HG02970 (cell line): ENCODE measurements around the gene SLC38A5.
"Not testable (repeated sequence)": the region's sequence is repeated elsewhere in the genome, so short reads cannot be mapped to it uniquely, and the experiment has no call there.

Experiments used
- ATAC-seq: cut with Tn5 transposase; IDR thresholded peaks from one replicate; pipeline ENCODE4 v1.9.1; 2021; ENCODE audit warnings: mild to moderate bottlenecking, moderate library complexity, moderate number of reproducible peaks; ENCODE audit not compliant: unreplicated experiment, low FRiP score

SLC38A5 gene

DNA sequence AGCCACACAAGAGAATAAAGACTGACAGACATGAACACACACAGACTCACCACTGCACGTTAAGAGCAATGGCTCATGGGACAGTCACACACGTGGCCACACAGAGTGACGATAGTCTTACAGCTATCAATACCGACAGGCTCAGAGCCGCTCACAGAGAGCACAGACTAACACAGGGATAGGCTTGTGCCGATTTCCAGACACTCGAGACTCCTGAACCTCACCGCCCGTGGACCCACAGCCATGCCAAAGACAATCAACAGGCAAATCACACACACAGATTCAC is 716 bp upstream of the SLC38A5 start:
- ATAC-seq: no peak

- ATAC-seq: no peak
Measured at GRCh38 chrX:48468693-48469691, 1.1 kb downstream of the SLC38A5 start.

DNA sequence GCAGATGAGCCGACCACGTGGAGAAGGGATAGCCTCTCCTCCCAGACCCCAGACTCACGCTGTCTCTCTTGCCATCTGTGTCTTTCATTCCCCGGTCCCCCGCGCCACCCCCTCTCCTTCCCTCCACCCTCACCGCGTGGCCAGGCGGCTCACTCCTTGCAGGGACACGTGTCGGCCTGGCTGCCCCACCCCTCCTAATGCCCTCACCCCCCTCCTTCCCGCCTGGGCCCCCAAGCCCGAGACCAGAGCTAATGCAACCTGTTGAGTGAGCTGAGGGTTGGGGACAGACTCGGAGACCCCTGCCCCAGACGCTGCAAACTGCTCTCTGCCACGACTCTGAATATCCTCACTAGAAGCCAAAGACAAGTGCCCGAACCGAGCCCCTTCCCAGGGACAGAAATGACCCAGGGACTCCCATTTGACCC is 1.8 kb downstream of the SLC38A5 start:
- no peak for ATAC-seq

DNA sequence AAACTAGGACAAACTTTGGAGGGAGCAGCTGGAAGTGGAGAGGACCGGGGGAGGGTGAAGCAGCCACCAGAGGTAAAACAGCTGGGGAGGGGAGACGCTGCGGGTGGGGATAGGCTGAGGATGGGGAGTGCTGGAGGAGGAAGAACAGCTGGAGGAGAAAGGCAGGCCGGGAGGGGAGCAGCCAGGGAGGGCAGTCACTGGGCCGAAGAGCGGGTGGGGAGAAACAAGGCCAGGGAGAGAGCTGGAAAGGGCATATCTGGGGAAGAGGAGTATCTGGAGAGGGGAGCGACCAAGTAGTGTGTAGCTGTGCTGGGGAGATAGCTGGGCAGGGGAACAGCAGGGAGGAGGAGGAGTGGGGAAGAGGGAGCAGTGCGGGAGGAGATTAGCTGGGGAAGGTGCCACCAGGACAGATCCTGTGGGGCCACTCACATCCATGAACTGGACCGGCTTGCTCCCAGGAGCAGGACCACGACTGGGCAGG is 2.7 kb downstream of the SLC38A5 start:
- no peak for ATAC-seq

- no peak for ATAC-seq
Measured at GRCh38 chrX:48466696-48467095, 3.4 kb downstream of the SLC38A5 start.

GRCh38 chrX:48465336-48465933 is 4.6 kb downstream of the SLC38A5 start:
- no peak for ATAC-seq

DNA sequence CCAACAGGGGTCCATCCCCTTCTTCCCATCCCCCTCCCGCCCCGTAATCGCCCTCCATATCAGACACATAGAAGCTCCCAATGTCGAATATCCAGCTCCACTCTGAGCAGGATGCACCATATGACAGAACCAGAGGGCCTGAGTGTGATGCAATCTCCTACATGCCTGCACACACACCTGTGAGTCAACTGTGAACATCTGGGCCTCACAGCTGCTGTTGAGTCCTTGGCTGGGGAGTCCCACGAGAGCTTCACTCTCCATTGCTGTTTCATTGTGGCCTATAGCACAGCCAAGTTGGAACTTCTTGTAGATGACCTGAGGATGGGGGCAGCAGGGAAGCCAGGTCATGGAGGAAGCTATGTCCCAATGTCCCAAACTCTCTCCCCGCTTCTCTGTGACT is 8.2 kb downstream of the SLC38A5 start:
- no peak for ATAC-seq

DNA sequence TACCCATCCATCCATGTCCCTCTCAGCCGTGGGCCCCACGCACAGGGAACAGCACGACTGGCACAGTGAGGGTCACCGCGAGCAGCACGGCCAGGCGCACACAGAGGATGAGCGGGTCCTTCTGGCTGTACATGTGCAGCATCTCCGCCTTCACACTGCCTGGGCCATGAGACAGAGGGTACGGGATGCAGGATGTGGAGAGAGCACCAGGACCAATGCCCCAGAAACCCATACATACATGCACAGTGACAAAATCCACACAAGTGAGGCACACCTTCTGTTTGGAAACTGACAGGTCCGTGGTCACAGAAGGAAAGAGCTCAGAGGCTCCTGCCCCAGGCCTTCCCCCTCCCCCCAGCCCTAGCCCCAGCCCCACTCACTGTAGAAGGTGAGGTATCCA is 9.5 kb downstream of the SLC38A5 start:
- ATAC-seq: no peak

DNA sequence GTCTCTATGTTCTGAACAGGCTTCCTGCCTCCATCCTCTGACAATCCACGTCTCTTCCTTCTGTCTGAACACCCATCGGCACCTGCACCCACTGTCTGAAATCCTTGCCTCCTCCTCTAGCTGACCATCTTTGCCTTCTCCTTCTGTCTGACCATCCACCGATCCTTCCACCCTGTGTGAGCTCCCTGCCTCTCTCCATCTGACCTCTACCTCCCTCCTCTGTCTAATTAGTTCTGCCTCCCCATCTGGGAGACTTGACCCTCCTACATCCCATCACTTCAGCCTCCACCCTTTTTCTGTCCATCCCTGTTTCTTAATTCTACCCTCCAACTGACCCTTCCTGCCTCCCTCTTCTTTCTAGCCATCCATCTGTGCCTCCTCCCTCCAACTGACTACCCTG is 10.0 kb downstream of the SLC38A5 start:
- no peak for ATAC-seq

GRCh38 chrX:48459483-48459882 is 10.6 kb downstream of the SLC38A5 start:
- ATAC-seq: no peak

DNA sequence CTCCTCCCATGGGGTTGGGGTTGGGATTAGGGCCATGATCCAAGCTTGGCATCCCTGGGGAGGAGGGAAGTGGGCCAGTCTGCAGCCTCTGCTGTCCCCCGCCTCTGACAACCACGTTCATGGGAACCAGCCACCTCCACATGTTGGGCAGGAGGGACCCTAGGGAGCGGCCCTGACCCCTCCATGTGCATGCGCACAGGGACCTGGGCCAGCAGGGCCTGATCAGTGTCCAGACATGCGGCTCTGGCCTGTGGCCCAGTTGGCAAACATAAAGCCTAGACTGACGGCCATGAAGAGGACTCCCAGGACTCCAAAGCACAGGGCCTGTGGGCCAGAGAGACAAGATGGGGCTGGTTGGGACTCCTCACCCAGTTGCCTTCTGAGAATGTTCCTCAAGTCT is 11.3 kb downstream of the SLC38A5 start:
- ATAC-seq: no peak

DNA sequence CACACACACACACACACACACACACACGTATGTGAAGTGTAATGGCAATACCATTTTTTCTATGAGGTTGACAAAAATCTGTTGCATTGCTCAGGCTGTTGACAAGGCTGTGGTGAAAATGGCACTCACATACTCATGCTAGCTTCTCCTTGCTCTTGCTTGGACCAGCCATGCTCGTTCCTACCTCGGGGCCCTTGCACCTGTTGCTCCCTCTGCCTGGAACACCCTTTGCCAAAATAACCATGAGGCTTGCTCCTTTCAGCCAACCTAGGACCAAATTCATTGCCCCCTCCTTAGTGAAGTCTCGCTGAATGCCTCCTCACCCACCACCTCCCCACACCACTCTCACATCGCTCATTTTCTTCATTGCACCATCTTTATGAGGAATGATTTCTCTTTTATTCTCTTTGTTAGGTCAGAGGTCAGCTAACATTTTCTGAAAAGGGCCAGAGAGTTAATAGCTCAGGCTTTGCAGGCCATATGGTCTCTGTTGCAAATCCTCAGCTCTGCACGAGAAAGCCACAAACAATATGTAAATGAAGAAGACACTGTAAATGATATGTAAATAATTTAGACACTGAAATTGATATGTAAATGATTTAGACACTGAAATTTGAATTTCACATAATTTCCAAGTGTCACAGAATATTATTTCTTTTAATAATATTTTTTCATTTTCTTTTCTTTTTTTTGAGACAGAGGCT is 13.3 kb downstream of the SLC38A5 start:
- ATAC-seq: no peak

- no peak for ATAC-seq
Measured at GRCh38 chrX:48451708-48452107, 18.4 kb downstream of the SLC38A5 start.

DNA sequence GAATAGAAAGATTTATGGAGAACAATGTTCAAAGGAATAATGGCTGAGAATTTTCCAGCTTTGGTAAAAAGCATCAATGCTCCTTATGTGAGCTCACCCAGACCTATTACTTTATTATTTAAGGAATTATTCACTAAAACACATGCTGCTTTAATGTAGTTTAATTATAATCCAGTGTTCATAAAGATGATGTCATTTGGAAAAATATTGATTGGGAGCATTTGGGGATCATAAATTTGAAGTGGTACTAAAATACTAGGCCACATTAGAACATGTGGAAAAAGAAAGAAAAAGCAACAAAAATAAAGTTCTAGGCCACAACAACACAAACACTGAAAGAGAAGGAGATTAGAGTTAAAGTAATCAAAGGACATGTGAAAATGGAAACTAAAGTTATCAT is 20.0 kb downstream of the SLC38A5 start:
- no peak for ATAC-seq

DNA sequence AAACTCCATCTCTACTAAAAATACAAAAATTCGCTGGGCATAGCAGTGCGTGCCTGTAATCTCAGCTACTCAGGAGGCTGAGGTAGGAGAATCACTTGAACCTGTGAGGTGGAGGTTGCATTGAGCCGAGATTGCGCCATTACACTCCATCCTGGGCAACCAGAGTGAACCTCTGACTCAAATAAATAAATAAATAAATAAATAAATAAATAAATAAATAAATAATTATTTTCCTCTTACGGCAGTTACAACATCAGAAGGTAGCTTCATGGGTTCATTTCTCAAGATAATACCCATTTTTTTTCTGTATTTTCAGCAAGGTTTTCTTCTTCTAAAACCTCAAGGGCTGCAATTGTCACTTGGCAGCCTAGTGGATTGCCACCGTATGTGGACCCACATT is 22.9 kb downstream of the SLC38A5 start:
- ATAC-seq: not testable (repeated sequence)

- ATAC-seq: not testable (repeated sequence)
Measured at GRCh38 chrX:48433713-48434112, 36.3 kb downstream of the SLC38A5 start.

GRCh38 chrX:48430166-48430565 is 39.9 kb downstream of the SLC38A5 start:
- not testable (repeated sequence) for ATAC-seq

DNA sequence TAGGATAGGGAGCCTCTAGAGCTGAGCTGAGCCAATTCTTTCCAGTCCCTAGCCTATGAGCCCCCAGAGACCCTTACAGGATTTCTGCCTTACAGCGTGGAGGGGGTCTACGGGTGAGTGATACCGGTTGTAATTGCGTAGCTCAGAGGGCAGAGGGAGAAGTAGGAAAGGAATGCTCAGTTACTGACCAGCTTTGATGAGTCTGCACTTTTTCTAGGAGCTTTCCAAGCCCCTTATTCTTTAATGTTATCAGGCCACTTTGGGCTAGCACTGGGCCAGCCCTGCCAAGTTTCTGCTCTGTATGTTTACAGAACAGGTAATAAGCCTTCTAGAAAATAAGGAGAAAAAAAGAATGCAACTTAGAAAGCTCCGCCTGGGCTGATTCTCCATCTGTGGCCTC is 40.5 kb downstream of the SLC38A5 start:
- not testable (repeated sequence) for ATAC-seq

- ATAC-seq: not testable (repeated sequence)
Measured at GRCh38 chrX:48427027-48427716, 42.9 kb downstream of the SLC38A5 start.

DNA sequence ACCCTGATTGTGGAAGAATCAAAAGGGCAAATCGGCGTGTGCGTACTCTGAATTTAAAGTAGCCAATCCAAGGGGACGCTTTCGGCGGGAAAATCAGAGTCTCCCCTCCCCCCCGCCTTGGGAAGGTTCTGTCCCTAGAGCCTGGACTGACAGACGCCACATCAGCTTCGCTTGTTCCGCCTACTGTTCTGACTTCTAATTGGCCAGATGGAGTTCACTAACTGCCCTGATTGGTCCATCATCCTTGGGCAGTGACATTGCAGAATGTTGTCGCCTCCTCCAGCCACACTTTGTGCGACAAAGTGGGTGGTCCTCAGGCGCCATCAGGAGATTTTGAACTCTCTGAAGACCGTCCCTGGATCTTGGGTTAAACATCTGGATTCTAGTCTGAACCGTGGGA is 58.2 kb downstream of the SLC38A5 start, which contains the start of gene SSX4B:
TSS of gene SSX4B (minus strand) at position 101 of the 400 bp plus-strand sequence. CDS start 588 bp downstream, outside the sequence.
- ATAC-seq: not testable (repeated sequence)
